Measurements from ENCODE around the gene CALY.

GRCh38 chr10:133303206-133303605 lies 33.5 kb downstream of the CALY start:
- TF ChIP-seq EZH2 (IDR thresholded peaks at IDR 0.05; ENCODE audit: borderline replicate concordance, low read depth, low read length, poor library complexity, severe bottlenecking) (no peak), CTCF (conservative IDR thresholded peaks at IDR 0.05; ENCODE audit: low read depth, low read length) (no peak)
